SK-N-SH (cell line): Measurements from ENCODE around the gene GREM2. TPM values are rescaled to one million over a fixed set of nuclear protein-coding genes. Genes with fewer than 3 reads are reported as not detected.
A peak's percentile ranks its signal among the peaks of the same experiment; 100 is the strongest.

Source experiments
- CTCF ChIA-PET: fragments of 300-600, 350-600 bp; formaldehyde crosslinking; extraction: SDS; loops from one replicate; lab custom pipeline; 2021; lab: Yijun Ruan, JAX
- POLR2A ChIA-PET: fragments of 350-600 bp; sonication (Branson Sonifier 250); formaldehyde crosslinking; extraction: SDS; loops from one replicate; lab custom pipeline; 2020; ENCODE audit warnings: antibody characterized with exemption, inconsistent platforms; lab: Yijun Ruan, JAX
- DNase-seq: peaks from one replicate; pipeline ENCODE4 v3.0.0; 2012
- H2AFZ ChIP-seq: fragments of 200-600 bp; sonication (generic); 2 replicates; pipeline ENCODE4 v1.8.1; 2016; ENCODE audit warnings: antibody characterized with exemption, mild to moderate bottlenecking, low read depth
- H3F3A ChIP-seq: fragments of 200-600 bp; sonication (generic); replicated peaks from 2 replicates; pipeline ENCODE3; 2016; ENCODE audit warnings: antibody characterized with exemption, mild to moderate bottlenecking; ENCODE audit not compliant: insufficient read depth
- H3K27ac ChIP-seq, 2 experiments: fragments of 200-500 bp in 1 of 2; fragments of 200-600 bp in 1 of 2; sonication (Bioruptor generic) in 1 of 2; sonication (generic), shearing (Covaris generic) in 1 of 2; 2 replicates each; pipeline versions ENCODE4 v1.5.1 to v1.6.1; 2014 to 2016; ENCODE audit warnings: low read depth in 2 of 2, inconsistent platforms in 1 of 2, low read length in 1 of 2, mild to moderate bottlenecking in 1 of 2, mixed read lengths in 1 of 2
- H3K27me3 ChIP-seq: fragments of 200-600 bp; sonication (generic), shearing (Covaris generic); 2 replicates; pipeline ENCODE4 v1.6.1; 2016; ENCODE audit warnings: mixed run types; ENCODE audit not compliant: insufficient read depth
- H3K36me3 ChIP-seq, 2 experiments: fragments of 200-500 bp in 1 of 2; fragments of 200-600 bp in 1 of 2; sonication (Bioruptor generic) in 1 of 2; sonication (generic) in 1 of 2; replicated peaks in 1 of 2; 2 replicates each; pipeline versions ENCODE3 to v1.5.1; 2014 to 2016; ENCODE audit warnings: low read length in 1 of 2, mild to moderate bottlenecking in 1 of 2; ENCODE audit not compliant: insufficient read depth in 2 of 2, control insufficient read depth in 1 of 2
- H3K4me1 ChIP-seq, 2 experiments: fragments of 200-500 bp in 1 of 2; fragments of 200-600 bp in 1 of 2; sonication (Bioruptor generic) in 1 of 2; sonication (generic), shearing (Covaris generic) in 1 of 2; 2 replicates each; pipeline versions ENCODE4 v1.5.1 to v1.6.1; 2014 to 2016; ENCODE audit warnings: low read depth in 1 of 2, low read length in 1 of 2, mixed run types in 1 of 2; ENCODE audit not compliant: insufficient read depth in 2 of 2, control insufficient read depth in 1 of 2
- H3K4me2 ChIP-seq: fragments of 200-600 bp; sonication (generic), shearing (Covaris generic); 2 replicates; pipeline ENCODE4 v1.6.1; 2017; ENCODE audit warnings: mixed run types
- H3K4me3 ChIP-seq, 2 experiments: fragments of 200-500 bp in 1 of 2; fragments of 200-600 bp in 1 of 2; sonication (Bioruptor generic) in 1 of 2; sonication (generic), shearing (Covaris generic) in 1 of 2; 2 replicates each; pipeline versions ENCODE4 v1.5.1 to v1.8.1; 2014 to 2016; ENCODE audit warnings: low read depth in 2 of 2, inconsistent platforms in 1 of 2, low read length in 1 of 2, mild to moderate bottlenecking in 1 of 2, mixed read lengths in 1 of 2, moderate library complexity in 1 of 2
- H3K79me2 ChIP-seq: fragments of 200-600 bp; sonication (generic); 2 replicates; pipeline ENCODE4 v1.8.1; 2017; ENCODE audit warnings: mild to moderate bottlenecking; ENCODE audit not compliant: insufficient read depth
- H3K9ac ChIP-seq: fragments of 200-600 bp; sonication (generic); 2 replicates; pipeline ENCODE4 v1.6.1; 2017; ENCODE audit warnings: mixed run types
- H3K9me2 ChIP-seq: fragments of 200-600 bp; sonication (generic); 2 replicates; pipeline ENCODE4 v1.6.1; 2017; ENCODE audit warnings: mixed run types
- H3K9me3 ChIP-seq: fragments of 200-600 bp; sonication (generic); 2 replicates; pipeline ENCODE4 v1.6.1; 2017; ENCODE audit warnings: mixed run types, mild to moderate bottlenecking, moderate library complexity
- H4K20me1 ChIP-seq: fragments of 200-600 bp; sonication (generic); 2 replicates; pipeline ENCODE4 v1.6.1; 2017; ENCODE audit warnings: mild to moderate bottlenecking, mixed run types; ENCODE audit not compliant: insufficient read depth
- FOSL2 ChIP-seq: IDR thresholded peaks from 2 replicates; pipeline ENCODE4 v1.4.0; 2012; ENCODE audit warnings: low read depth, mild to moderate bottlenecking, moderate library complexity, borderline replicate concordance
- GABPA ChIP-seq: IDR thresholded peaks from 2 replicates; pipeline ENCODE4 v1.4.0; 2012; ENCODE audit warnings: low read depth, mild to moderate bottlenecking
- NFIC ChIP-seq: IDR thresholded peaks from 2 replicates; pipeline ENCODE4 v1.4.0; 2012; ENCODE audit warnings: borderline replicate concordance
- POLR2AphosphoS5 ChIP-seq: IDR thresholded peaks from 2 replicates; pipeline ENCODE4 v1.6.1; 2012; ENCODE audit warnings: low read depth, low read length
- RAD21 ChIP-seq: IDR thresholded peaks from 2 replicates; pipeline ENCODE4 v1.6.1; 2012; ENCODE audit warnings: mild to moderate bottlenecking, low read length
- TAF1 ChIP-seq: IDR thresholded peaks from 2 replicates; pipeline ENCODE4 v1.6.1; 2012; ENCODE audit warnings: low read depth, mild to moderate bottlenecking, low read length, moderate library complexity, borderline replicate concordance
- TCF12 ChIP-seq: IDR thresholded peaks from 2 replicates; pipeline ENCODE4 v1.4.0; 2012
- WGBS: methylation state at CpG from one replicate; pipeline ENCODE4 v1.1.6; 2017; ENCODE audit warnings: low lambda C conversion rate; 5-methylcytosine and 5-hydroxymethylcytosine counted together
- polyA plus RNA-seq, 3 experiments: library from polyadenylated mRNA; depleted of rRNA; stranded (reverse); fragments of >200 nt; gene quantifications; 2 replicates each; pipeline ENCODE4 v1.2.3, GENCODE V29; 2012
- TF ChIP-seq, protein P1 (sequence below): fragments of 150-350 bp; IDR thresholded peaks from 2 replicates; pipeline ENCODE4 v1.6.1; 2017; ENCODE audit warnings: antibody characterized with exemption, low read length, low read depth, borderline replicate concordance
- TF ChIP-seq, protein P2 (sequence below): IDR thresholded peaks from 2 replicates; pipeline ENCODE4; 2012
- TF ChIP-seq, protein P3 (sequence below): IDR thresholded peaks from 2 replicates; pipeline ENCODE4 v1.4.0; 2012; ENCODE audit warnings: low read depth, borderline replicate concordance
- TF ChIP-seq, protein P4 (sequence below): IDR thresholded peaks from 2 replicates; pipeline ENCODE4 v1.6.1; 2012; ENCODE audit warnings: mild to moderate bottlenecking, low read depth, low read length, moderate library complexity

GREM2 gene
- polyA plus RNA-seq, 1 of the 3 experiments (the other 2 are of a cell fraction), result 0.94 TPM

DNA sequence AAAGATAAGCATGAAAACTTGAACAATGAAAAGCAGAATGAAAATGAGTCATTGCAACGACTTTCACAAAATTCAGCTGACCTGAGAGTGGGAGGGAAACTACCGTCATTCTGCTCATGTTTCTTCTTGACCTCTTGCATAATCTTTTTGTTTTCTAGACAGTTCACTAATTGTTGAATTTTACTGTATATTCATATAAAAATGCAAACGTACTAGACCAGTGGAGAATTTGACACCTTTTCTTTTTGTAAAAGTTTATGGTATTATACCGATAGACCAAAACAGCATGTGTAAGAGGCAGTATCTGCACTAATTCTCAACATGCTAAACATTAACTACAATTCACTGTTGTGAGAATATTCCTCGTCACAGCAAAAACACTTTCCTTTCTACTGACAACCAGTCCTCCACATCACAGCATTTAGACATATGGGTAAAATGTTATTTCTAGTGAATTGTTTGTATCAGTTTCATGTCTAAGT is 137.8 kb downstream of the GREM2 start:
- 0 out of 4 replicates have a peak overlapping the region, but pooled peaks of 1 of the 2 experiments have one; percentile 4 for H3K27ac ChIP-seq
- no peak overlapping the region for H3K9ac ChIP-seq
- peaks cover 17% of the 10 kb centered on the region for H3F3A ChIP-seq
- H3K27me3 ChIP-seq, result no peaks in the 10 kb centered on the region
- TF ChIP-seq, protein P1, sequence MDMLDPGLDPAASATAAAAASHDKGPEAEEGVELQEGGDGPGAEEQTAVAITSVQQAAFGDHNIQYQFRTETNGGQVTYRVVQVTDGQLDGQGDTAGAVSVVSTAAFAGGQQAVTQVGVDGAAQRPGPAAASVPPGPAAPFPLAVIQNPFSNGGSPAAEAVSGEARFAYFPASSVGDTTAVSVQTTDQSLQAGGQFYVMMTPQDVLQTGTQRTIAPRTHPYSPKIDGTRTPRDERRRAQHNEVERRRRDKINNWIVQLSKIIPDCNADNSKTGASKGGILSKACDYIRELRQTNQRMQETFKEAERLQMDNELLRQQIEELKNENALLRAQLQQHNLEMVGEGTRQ, result no peak
- TF ChIP-seq TCF12 (no peak), FOSL2 (peak; percentile 29; the same call in 1 of the 2 replicates), GABPA (no peak), NFIC (no peak), POLR2AphosphoS5 (no peak), TAF1 (no peak)
- TF ChIP-seq, protein P2, sequence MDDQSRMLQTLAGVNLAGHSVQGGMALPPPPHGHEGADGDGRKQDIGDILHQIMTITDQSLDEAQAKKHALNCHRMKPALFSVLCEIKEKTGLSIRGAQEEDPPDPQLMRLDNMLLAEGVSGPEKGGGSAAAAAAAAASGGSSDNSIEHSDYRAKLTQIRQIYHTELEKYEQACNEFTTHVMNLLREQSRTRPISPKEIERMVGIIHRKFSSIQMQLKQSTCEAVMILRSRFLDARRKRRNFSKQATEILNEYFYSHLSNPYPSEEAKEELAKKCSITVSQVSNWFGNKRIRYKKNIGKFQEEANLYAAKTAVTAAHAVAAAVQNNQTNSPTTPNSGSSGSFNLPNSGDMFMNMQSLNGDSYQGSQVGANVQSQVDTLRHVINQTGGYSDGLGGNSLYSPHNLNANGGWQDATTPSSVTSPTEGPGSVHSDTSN, result no peak
- TF ChIP-seq, all 33 proteins: peak for 1
- Histone ChIP-seq H3K4me2 (no peak overlapping the region), H3K4me3 (no peak overlapping the region), H3K9me2 (no peaks in the 10 kb centered on the region), H3K9me3 (no peaks in the 10 kb centered on the region), H4K20me1 (no peaks in the 10 kb centered on the region), H2AFZ (no peak overlapping the region), H3K36me3 (peaks cover 14 to 39% of the 10 kb centered on the region in 2 experiments), H3K79me2 (0 out of 2 replicates have a peak, but pooled peaks cover 11% of the 10 kb centered on the region), H3K4me1 (no peaks in the 10 kb centered on the region; a peak in 2 of 4 replicates)
- no peak for DNase-seq
- ChIA-PET CTCF (no interaction called here), POLR2A (no interaction called here)
- 71% methylated on average over 5 of the region's 5 CpGs for WGBS

DNA sequence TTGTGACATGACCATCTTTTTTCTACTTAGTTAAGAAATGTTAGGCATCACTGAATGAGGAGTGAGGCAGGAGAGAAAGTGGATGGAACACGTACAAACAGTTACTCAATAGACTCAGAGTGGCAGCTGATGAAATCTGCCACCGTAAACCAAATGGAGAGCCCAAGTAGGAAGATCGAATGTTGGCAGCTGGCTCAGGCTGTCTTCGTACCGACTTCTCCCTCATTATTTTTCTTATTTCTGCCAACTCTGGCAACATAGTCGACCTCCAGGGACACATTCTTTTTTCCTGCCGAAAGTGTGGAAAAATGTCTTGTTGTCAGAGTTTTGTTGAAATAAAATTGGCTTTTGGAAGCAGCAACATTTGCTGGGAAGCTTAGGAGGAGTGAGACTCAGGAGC is 143.3 kb downstream of the GREM2 start:
- H4K20me1 ChIP-seq, result no peaks in the 10 kb centered on the region
- whole genome bisulfite sequencing, result 92% methylated on average over 7 of the region's 7 CpGs
- H3K4me1 ChIP-seq, result peaks cover 12 to 27% of the 10 kb centered on the region in 2 experiments; a peak in 2 of 4 replicates
- ChIA-PET POLR2A (no interaction called here), CTCF (no interaction called here)
- H3K4me3 ChIP-seq, result no peak overlapping the region
- H3K79me2 ChIP-seq, result peaks cover 11% of the 10 kb centered on the region; the same call in 1 of the 2 replicates
- no peak overlapping the region for H2AFZ ChIP-seq
- H3K27me3 ChIP-seq, result no peaks in the 10 kb centered on the region
- peaks cover 8% of the 10 kb centered on the region for H3F3A ChIP-seq
- H3K9me2 ChIP-seq, result no peaks in the 10 kb centered on the region
- no peak for DNase-seq
- H3K27ac ChIP-seq, result no peak overlapping the region
- TF ChIP-seq RAD21 (no peak), GABPA (no peak), TAF1 (no peak)
- TF ChIP-seq, protein P3, sequence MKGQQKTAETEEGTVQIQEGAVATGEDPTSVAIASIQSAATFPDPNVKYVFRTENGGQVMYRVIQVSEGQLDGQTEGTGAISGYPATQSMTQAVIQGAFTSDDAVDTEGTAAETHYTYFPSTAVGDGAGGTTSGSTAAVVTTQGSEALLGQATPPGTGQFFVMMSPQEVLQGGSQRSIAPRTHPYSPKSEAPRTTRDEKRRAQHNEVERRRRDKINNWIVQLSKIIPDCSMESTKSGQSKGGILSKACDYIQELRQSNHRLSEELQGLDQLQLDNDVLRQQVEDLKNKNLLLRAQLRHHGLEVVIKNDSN, result no peak
- TF ChIP-seq, protein P4, sequence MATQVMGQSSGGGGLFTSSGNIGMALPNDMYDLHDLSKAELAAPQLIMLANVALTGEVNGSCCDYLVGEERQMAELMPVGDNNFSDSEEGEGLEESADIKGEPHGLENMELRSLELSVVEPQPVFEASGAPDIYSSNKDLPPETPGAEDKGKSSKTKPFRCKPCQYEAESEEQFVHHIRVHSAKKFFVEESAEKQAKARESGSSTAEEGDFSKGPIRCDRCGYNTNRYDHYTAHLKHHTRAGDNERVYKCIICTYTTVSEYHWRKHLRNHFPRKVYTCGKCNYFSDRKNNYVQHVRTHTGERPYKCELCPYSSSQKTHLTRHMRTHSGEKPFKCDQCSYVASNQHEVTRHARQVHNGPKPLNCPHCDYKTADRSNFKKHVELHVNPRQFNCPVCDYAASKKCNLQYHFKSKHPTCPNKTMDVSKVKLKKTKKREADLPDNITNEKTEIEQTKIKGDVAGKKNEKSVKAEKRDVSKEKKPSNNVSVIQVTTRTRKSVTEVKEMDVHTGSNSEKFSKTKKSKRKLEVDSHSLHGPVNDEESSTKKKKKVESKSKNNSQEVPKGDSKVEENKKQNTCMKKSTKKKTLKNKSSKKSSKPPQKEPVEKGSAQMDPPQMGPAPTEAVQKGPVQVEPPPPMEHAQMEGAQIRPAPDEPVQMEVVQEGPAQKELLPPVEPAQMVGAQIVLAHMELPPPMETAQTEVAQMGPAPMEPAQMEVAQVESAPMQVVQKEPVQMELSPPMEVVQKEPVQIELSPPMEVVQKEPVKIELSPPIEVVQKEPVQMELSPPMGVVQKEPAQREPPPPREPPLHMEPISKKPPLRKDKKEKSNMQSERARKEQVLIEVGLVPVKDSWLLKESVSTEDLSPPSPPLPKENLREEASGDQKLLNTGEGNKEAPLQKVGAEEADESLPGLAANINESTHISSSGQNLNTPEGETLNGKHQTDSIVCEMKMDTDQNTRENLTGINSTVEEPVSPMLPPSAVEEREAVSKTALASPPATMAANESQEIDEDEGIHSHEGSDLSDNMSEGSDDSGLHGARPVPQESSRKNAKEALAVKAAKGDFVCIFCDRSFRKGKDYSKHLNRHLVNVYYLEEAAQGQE, result no peak
- TF ChIP-seq, all 33 proteins: peak for 0
- Histone ChIP-seq H3K36me3 (peaks cover 0 to 3% of the 10 kb centered on the region in 2 experiments), H3K9me3 (no peaks in the 10 kb centered on the region), H3K4me2 (no peak overlapping the region), H3K9ac (no peak overlapping the region)
